ENCODE data around the gene PRKD1. TPM values are rescaled to one million over a fixed set of nuclear protein-coding genes. Genes with fewer than 3 reads are reported as not detected.

Gene PRKD1
- total RNA-seq, 1 experiment from 2014 or later = 1.2 TPM

DNA sequence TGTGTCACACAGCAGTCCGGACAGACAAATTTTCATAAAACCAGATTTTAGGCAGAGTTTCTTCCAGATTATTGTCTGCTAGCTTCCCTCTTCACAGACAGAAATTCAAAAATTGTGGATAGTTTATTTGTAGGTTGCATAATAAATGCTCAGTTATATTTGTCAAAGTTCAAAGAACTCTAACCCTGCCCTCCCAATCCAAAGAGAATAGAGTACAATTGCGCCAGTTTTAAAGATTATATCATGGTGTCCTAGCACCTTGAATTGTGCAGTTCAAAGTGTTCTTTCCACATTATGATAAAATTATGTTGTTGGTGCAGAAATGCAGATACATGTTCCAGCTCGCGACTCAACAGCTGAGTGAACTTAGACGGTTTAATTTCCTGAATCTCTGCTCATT is 263.1 kb downstream of the PRKD1 start:
- no peak overlapping the region for H3K4me3 ChIP-seq (ENCODE audit: low read length)
- H4K20me1 ChIP-seq (ENCODE audit: low read length) = no peaks in the 10 kb centered on the region
- no peaks in the 10 kb centered on the region for H3K79me2 ChIP-seq (ENCODE audit: low read length)
- no peaks in the 10 kb centered on the region for H3K27me3 ChIP-seq (ENCODE audit: low read length)
- H3K9me2 ChIP-seq (replicated peaks; ENCODE audit: low read length) = no peaks in the 10 kb centered on the region
- H3K9ac ChIP-seq (ENCODE audit: low read length) = no peak overlapping the region
- no peaks in the 10 kb centered on the region for H3K36me3 ChIP-seq (ENCODE audit: low read depth, low read length)
- TF ChIP-seq CTCF (conservative IDR thresholded peaks at IDR 0.05; ENCODE audit: low read depth, low read length) (no peak), EZH2phosphoT487 (IDR thresholded peaks at IDR 0.05; ENCODE audit: borderline replicate concordance, low read length) (no peak), EZH2 (IDR thresholded peaks at IDR 0.05; ENCODE audit: low read length, unreplicated experiment) (no peak)
- ChIA-PET POLR2A (ENCODE audit: unreplicated experiment) (no interaction called here), CTCF (no interaction called here)
- H3K9me3 ChIP-seq (ENCODE audit: low read length) = no peaks in the 10 kb centered on the region
- H2AFZ ChIP-seq (ENCODE audit: low read length) = no peak overlapping the region
- no peaks in the 10 kb centered on the region for H3K4me1 ChIP-seq (ENCODE audit: insufficient read depth, low read length)
- no peaks in the 10 kb centered on the region for H3F3A ChIP-seq (ENCODE audit: low read length, unreplicated experiment)
- no peak overlapping the region for H3K4me2 ChIP-seq (ENCODE audit: low read length)
- no peak overlapping the region for H3K27ac ChIP-seq (ENCODE audit: low read length)
- intact Hi-C loops (cut with micrococcal nuclease) = no loop called here
- BruUV-seq (replicated peaks) = no TSS peak
- ATAC-seq (no peak), DNase-seq (no peak)

DNA sequence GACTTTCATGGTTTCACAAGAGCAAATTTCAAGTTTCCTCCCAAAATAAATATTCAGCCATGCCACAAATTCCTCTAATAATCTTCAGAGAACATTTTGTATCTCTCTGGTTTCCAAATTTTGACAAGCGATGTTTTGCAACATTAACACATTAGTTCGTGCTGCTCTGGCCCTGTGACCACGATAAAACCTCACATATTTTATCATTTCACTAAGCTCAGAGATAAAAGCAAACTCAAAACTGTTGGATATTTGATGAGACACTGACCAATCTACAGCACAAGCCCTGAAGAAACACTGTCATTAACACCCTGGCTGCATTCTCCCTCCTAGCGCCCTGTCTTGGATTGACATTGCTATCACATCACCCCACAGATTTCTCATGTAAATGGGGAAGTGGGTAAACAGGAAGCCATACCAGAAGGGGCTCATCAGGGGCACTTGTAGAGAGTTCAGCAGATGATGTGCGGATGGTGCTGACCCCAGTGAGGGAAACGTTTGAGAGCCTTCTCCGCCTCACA is 264.3 kb downstream of the PRKD1 start:
- Histone ChIP-seq H3K4me3 (ENCODE audit: low read length) (no peak overlapping the region), H3K4me2 (ENCODE audit: low read length) (no peak overlapping the region), H3F3A (ENCODE audit: low read length, unreplicated experiment) (no peaks in the 10 kb centered on the region), H3K9me3 (ENCODE audit: low read length) (no peaks in the 10 kb centered on the region), H3K27me3 (ENCODE audit: low read length) (no peaks in the 10 kb centered on the region), H2AFZ (ENCODE audit: low read length) (no peak overlapping the region), H3K27ac (ENCODE audit: low read length) (no peak overlapping the region), H3K36me3 (ENCODE audit: low read depth, low read length) (no peaks in the 10 kb centered on the region), H3K9me2 (replicated peaks; ENCODE audit: low read length) (no peaks in the 10 kb centered on the region), H3K4me1 (ENCODE audit: insufficient read depth, low read length) (no peaks in the 10 kb centered on the region), H4K20me1 (ENCODE audit: low read length) (no peaks in the 10 kb centered on the region), H3K9ac (ENCODE audit: low read length) (no peak overlapping the region), H3K79me2 (ENCODE audit: low read length) (no peaks in the 10 kb centered on the region)
- ChIA-PET CTCF (no interaction called here), POLR2A (ENCODE audit: unreplicated experiment) (no interaction called here)
- intact Hi-C loops (cut with micrococcal nuclease) = no loop called here
- no TSS peak for BruUV-seq (replicated peaks)
- no peak for ATAC-seq
- no peak for DNase-seq
- TF ChIP-seq EZH2phosphoT487 (IDR thresholded peaks at IDR 0.05; ENCODE audit: borderline replicate concordance, low read length) (no peak), EZH2 (IDR thresholded peaks at IDR 0.05; ENCODE audit: low read length, unreplicated experiment) (no peak), CTCF (conservative IDR thresholded peaks at IDR 0.05; ENCODE audit: low read depth, low read length) (no peak)

DNA sequence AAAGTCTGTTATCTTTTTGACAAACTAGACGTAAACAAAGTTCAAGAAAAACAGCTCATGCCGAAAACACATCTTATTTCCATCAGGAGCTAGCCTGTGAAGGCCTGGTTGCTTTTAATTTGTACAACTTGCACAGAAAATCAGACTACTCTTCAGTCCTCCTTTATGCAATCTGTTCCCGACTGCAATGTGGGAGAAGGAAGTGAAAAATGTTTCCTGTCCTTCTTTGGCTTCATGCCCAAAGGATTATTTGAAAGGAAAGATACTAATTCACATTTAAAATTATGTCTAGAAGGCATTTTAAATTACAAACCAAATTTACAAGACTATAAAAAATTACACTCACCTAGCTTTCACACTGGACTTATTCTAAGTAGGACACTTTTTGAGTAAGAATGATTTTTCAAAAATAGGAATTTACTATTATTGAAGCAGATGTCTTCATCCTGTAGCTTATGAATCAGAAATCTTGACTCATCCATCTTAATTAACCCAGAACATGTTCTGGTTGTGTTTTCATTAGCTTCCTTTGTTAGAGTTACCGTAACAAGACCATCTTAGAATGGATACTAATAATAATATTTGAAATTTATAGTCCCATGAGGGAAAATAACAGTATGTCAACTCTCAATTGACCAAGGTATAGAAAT is 272.6 kb downstream of the PRKD1 start:
- ATAC-seq (no peak), DNase-seq (no peak)
- H3K79me2 ChIP-seq (ENCODE audit: low read length) = no peaks in the 10 kb centered on the region
- H3K4me2 ChIP-seq (ENCODE audit: low read length) = no peak overlapping the region
- no peak overlapping the region for H3K4me3 ChIP-seq (ENCODE audit: low read length)
- H4K20me1 ChIP-seq (ENCODE audit: low read length) = no peaks in the 10 kb centered on the region
- H2AFZ ChIP-seq (ENCODE audit: low read length) = no peak overlapping the region
- H3K27ac ChIP-seq (ENCODE audit: low read length) = no peak overlapping the region
- no peaks in the 10 kb centered on the region for H3F3A ChIP-seq (ENCODE audit: low read length, unreplicated experiment)
- no peaks in the 10 kb centered on the region for H3K36me3 ChIP-seq (ENCODE audit: low read depth, low read length)
- H3K4me1 ChIP-seq (ENCODE audit: insufficient read depth, low read length) = no peaks in the 10 kb centered on the region
- ChIA-PET POLR2A (ENCODE audit: unreplicated experiment) (no interaction called here), CTCF (no interaction called here)
- H3K27me3 ChIP-seq (ENCODE audit: low read length) = no peaks in the 10 kb centered on the region
- no peaks in the 10 kb centered on the region for H3K9me3 ChIP-seq (ENCODE audit: low read length)
- intact Hi-C loops (cut with micrococcal nuclease) = no loop called here
- TF ChIP-seq CTCF (conservative IDR thresholded peaks at IDR 0.05; ENCODE audit: low read depth, low read length) (no peak), EZH2 (IDR thresholded peaks at IDR 0.05; ENCODE audit: low read length, unreplicated experiment) (no peak), EZH2phosphoT487 (IDR thresholded peaks at IDR 0.05; ENCODE audit: borderline replicate concordance, low read length) (no peak)
- H3K9ac ChIP-seq (ENCODE audit: low read length) = no peak overlapping the region
- no TSS peak for BruUV-seq (replicated peaks)
- H3K9me2 ChIP-seq (replicated peaks; ENCODE audit: low read length) = no peaks in the 10 kb centered on the region
